NCI-H1092 treated with DMSO at 0.1 percent for 48 hours (cell line): Measurements from ENCODE around the gene DERL3.

Experiments
- DNase-seq: peaks from one replicate; lab custom pipeline; 2025; lab: John Stamatoyannopoulos, UW

The DERL3 gene

DNA sequence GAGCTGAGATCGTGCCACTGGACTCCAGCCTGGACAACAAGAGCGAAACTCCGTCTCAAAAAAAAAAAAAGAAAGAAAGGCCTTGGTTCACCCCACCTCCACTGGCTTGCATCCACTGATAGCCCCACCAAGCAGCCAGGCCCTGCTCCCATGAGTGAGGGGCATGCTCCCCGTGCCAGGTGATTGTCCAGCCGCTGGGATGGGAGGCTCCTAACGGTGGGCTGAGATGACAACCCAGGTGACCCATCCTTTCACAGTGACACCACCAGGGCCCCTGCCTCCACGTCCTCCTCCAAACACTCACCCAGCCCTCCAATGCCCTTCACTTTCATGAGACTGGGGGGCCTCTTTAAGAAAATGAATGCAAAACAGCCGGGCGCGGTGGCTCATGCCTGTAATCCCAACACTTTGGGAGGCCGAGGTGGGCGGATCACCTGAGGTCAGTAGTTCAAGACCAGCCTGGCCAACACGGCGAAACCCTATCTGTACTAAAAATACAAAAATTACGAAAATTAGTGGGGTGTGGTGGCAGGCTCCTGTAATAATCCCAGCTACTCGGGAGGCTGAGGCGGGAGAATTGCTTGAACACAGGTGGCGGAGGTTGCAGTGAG is 8.6 kb upstream of the DERL3 start:
- DNase-seq = no peak

GRCh38 chr22:23846081-23846469 is 7.3 kb upstream of the DERL3 start:
- DNase-seq = no peak

DNA sequence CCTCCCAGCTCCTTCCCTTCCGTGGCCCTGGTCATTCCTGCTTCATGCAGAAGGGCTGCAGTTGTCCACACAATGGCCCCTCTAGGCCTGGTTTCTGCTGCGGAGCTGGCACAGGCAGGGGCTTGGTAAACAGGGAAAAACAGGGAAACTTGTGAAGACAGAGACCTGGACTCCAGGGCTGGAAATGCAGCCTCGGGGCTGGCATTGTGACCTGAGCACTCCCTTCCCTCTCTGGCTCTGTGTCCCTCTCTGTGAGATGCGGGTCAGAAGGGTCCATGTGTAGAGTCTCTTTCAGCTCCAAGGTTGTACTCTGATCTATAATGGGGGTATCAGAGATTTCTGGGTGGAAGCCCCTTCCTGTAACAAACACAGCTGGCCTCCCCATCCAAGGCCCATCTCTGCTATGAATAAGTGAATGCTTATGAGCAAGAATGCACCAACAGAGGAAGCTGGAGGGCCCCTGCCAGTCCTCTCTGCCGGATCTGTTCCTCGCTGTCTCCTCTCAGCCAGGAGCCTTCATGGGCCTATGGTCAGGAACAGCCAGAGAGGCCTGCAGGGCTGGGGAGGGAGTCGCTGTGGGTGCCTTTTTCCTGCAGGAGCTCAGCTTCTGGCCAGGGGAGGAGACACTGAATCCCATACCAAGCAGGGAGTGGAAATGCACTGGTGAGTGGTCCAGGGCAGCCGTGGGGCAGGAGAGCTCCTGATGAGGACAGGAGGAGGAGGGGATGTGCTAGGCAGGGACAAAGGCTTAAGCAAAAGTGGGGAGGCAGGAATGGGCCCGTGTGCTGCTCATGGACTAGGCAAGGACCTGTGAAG is 6.7 kb upstream of the DERL3 start:
- no peak for DNase-seq

GRCh38 chr22:23844739-23845202 is 6.0 kb upstream of the DERL3 start:
- DNase-seq = no peak

DNA sequence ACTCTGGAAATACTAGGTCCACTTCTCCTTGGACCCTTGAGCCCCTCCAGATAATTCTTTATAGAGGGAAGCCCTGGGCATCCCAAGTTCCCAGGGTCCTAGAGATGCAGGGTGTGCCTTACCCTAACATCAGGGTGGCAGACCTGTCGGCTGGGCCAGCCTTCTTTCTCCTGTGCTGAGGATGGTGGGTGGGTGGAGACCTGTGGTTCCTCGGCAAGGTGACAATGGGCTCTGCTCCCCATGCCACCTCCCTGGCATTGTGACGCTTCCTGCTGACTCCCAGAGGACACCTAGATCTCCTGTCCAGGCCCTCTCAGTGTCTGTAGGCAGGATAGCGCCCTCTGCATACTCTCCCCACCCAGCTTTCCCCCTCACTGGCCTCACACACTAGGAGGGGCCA is 3.8 kb upstream of the DERL3 start:
- no peak for DNase-seq

DNA sequence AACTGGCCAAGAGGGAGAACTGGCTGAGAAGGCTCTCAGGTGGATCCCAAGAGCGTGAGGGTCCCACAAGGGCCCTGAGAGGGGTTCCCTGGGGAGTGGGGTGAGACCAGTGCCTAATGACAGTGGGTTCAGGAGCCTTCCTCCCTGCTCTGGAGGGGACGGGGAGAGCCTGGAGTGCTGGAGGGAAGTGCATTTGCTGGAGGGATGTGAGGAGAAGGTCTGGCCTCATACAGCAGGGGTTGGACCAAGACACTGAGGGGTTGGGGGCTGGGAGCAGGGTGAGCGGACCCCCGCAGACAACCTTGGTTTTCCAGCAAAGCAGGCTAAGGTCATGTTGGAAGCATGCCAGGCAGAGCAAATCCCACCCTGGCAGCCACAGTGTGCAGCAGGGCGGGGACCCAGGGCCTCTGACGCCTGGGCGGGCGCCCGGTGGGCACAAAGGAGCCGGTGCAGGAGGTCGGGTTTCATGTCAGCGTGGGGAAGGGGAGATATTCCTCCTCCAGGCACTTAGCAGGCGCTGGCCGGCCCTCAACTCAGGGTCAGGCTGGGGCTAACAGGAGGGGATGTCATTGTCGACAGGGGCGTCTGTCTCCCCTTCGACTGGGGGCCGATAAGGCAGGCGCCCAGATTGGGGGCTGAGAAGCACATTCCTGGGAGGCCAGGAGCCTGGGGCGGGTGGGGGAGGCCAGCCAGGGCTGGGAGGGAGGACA is 3.1 kb upstream of the DERL3 start:
- peak; percentile 62 for DNase-seq

GRCh38 chr22:23841292-23841691 is 2.5 kb upstream of the DERL3 start:
- peak; percentile 23 for DNase-seq

GRCh38 chr22:23840026-23840425 is 1.2 kb upstream of the DERL3 start:
- no peak for DNase-seq

DNA sequence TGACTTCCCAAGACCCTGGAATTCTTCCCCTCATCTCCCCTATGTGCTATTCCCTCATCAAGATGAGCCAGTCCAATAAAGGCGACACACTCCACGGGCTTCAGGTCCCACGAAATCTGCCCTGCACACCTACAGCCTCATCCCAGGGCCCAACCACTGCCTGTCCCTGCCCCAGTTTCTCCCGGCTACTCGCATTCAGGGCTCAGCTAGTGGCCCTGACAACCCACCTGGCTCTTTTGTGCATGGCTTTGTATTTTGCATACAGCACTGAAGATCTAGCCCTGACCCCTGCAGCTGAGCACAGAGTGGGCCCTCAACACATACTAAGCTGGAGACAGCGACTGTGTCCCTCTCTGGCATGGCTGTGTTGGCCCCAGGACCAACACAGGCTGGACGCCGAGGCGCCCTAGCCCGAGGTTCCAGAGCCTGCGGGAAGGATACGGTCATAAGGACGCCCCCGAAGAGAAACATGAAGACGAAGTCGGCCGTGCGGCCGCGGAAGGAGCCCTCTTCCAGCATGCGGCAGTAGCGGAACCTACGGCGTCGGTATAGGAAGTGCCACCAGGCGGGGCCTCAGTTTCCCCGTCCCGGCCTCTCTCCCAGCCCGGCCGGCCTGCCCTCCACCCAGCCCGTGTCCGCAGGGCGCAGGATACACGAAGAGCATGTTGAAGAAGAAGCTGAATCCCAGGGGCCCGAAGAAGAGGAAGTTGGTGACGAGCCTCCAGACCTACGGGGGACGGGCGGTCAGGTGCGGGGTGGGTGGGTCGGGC is 710 bp downstream of the DERL3 start:
- DNase-seq = no peak

DNA sequence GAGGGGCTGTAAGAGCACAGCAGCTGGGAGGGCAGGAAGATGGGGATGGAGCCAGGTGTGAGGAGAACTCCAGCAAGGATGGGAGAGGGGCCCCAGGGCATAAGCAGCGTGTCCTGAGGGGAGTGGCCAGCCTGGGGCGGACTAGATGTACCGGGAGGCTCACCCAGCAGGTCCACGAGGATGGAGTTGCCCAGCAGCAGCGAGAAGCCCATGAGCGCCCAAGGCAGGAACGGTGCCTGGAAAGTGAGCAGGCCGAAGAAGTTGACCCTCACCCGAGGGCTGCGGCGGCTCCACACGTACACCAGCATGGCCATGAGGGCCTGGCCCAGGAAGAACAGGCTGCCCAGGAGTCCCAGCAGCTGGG is 1.3 kb downstream of the DERL3 start:
- DNase-seq = no peak

DNA sequence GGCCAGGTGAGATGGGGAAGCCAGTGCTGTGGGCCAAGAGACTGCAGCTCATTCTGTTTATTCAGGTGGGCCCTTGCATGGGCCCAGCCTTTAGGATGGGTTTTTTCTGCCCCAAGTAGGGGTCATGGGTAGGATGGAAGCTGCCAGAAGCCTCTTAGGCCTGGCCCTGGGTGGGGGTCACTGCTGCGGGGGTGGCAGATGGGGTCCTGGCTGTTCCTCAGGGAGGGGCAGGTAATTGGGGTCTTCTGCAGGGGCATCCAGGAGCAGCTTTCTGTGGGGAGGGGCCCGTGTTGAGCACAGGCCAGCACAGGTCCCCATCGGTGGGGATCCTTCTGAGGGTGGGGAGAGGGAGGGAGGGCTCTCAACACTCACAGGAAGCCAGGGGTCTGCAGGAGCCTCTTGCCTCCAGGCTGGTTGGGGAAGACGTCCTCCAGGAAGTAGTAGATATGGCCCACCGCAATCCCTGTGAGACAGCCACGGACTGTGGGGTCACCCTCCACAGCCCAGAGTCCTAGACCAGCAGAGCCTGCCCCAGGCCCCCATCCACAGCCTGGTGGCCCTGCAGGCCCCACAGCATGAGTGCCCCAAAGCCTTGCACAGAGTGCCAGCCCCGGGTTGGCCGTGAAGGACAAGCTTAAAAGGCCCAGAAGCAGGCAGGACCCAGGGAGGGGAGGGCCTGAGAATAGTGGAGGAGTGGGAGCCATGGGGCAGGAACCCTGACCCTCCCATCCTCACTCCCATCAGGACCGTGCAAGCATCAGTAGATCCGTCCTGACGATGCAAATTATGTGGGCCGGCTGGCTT is 1.9 kb downstream of the DERL3 start:
- DNase-seq = no peak

GRCh38 chr22:23836281-23836680 is 2.5 kb downstream of the DERL3 start:
- DNase-seq = no peak

DNA sequence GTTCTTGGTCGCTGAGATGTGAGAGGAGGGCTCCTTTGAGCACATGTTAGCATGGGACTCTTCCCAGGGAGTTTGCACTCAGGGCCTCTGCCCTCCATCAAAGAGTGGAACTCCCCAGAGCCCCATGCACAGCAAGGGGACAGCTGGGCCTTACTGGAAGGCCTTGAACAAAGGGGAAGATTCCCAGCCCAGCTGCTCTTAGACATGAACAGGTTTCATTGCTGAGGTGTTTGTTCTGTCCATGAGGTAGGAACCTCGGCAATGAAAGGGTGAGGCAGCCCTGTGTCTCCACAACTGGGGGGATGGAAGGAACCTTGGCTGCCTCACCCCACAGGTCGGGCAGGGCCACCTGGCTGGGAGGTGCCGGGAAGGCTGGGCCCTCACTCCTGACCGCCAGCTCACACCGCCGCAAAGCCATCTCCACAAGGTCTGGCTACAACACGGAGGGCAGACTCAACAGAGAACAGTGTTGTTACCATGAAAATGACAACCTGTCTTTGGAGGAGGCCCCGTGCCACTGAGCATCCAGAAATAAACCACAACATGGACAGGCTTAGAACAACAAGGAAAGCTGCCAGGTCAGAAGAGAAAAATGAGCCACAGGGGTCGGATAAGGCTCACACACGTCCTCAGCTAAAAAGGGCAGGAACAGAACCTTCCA is 3.2 kb downstream of the DERL3 start:
- DNase-seq = no peak

DNA sequence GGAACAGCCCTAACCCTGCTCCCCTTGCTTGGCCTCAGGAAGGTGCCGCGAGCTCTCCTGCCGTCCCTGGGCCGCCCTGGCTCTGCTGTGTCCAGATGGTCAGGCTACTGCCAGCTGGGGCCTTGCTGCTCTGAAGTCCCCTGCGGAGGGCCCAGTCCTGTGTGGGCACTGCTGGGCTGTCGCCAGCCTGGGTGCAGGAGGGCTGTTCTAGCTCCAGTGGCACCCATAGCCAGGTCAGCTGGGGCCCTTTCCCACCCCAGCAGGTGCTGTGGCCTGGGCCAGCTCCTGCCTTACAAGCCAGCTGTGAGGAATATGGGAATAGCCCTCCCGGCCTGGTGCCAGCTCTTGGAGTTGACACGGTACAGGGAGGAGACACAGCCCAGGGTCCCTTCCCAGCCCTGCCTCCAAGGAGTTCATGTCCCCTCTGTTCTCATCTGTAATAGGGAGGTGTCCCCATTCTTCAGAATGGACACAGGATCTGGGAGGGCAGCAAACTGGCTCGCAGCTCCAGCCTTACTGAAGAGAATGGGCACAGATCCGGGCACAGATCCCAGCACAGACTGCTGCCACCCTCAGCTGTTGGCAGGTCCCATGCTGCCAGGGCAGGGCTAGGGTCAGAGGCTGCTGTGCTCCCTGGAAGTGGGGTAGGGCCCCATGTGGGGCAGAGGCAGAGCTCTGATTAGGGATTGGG is 3.9 kb downstream of the DERL3 start:
- peak; percentile 9 for DNase-seq

- no peak for DNase-seq
Measured at GRCh38 chr22:23834406-23834792, 4.4 kb downstream of the DERL3 start.

GRCh38 chr22:23833911-23834317 is 4.9 kb downstream of the DERL3 start:
- DNase-seq = no peak

DNA sequence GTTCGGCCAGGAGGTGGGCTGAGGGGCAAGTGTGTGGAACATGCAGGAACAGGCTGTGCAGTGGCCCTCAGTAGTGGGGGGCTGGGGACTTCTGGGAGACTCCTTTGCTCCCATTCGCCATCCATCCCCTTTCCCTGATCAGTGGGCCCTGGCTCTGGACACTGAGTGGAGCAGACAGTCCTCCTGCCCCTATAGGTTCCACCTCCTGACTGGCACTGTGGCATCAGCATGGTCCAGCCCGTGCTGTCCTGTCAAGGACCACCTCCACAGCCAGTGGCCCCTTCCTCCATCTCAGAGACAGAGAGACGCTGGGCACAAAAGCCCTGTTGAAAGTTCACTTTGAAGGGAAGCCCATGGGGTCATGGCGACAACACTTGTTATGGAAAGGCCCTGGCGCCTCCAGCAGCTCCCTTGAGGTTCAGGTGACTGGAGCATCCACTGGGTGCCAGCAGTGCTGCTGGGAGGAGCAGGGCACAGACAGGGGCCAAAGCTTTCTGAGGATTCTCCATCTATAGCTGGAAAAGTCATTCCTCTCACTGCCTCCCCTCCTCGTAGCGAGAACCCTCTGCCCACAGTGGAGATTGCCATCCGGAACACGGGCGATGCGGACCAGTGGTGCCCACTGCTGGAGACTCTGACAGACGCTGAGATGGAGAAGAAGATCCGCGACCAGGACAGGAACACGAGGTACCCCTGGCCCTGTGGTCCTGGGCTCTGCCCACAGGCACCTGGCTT is 5.6 kb downstream of the DERL3 start:
- no peak for DNase-seq

DNA sequence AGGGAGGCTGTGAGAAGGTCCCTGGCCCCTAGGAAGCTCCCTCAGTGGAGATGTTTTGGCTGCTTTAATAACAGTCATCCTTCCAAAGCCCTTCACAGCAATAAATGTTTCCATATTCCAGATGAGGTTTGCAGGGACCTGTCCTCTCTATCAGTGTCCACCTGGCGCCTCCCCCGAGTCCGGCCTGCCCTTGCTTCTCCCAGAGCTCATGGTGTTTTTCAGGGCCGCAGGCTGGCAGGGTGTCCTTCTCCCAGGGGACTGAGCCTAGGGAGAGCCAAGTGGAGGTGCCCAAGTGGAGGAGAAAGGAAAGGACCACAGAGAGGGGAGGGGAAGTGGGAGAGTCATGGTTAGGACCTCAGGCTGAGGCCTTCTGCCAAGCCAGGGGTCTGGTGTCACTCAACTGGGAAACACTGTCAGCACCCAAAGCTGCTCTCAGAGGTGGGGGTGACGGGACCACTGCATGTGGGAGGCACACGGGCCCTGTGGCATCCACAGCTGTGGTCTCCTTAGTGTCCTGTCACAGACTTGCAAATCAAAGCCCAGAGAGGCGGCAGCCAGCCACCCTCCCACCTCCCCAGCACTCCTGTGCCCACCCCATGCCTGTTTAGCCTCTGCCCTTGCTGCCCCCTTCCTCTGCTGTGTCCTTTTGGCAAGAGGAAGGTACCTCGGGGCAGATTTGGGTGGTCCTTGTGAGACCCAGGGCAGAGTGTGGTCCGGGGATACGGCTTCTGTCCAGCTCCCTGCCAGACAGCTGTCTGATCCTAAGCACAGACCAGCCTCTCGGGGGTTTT is 6.4 kb downstream of the DERL3 start:
- no peak for DNase-seq

GRCh38 chr22:23831781-23832180 is 7.0 kb downstream of the DERL3 start:
- DNase-seq = no peak
